Measurements from ENCODE around the gene SPHK1.
A peak's percentile ranks its signal among the peaks of the same experiment; 100 is the strongest.

The SPHK1 gene

DNA sequence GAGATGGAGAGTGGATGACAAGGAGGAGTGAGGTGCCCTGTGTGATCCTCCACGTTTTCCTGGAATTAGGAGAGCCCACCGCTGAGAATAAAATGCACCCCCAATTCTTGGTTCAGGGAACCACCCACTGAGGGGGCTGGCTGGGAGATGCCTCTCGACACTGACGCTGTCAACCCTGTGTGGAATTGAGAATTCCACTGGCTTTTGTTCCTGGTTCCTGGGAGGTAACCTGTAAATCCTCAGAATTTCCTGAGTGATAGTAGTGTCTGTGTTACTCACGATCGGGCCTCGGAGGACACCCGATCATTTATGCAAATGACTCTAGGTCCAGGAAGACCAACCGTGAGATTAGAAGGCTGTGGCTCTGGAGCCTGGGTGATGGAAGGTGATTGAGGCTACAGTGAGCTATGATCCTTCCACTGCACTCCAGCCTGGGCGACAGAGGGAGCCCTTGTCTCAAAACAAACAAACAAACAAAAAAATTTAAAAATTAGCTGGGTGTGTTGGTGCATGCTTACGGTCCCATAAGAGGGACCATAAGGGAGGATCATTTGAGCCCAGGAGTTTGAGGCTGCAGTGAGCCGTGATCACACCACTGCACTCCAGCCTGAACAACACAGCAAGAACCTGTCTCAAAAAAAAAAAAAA, 19.0 kb upstream of the SPHK1 start:
- DNase-seq, result no peak

DNA sequence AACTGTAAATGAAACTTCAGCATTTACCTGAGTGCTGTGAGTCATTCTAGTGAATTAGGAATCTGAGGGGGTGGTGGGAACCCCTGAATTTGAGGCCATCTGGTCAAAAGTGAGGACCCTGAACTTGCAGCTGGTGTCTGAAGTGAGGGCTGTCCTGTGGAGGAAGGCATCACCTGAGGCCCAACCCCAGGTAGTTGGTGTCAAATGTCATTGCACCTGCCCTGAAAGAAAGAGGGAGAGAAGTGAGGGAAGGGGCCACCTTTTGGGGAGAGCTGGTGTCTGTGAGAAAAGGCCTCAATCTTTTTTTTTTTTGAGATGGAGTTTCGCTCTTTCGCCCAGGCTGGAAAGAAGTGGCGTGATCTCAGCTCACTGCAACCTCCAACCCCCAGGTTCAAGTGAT, 18.2 kb upstream of the SPHK1 start:
- DNase-seq, result no peak

DNA sequence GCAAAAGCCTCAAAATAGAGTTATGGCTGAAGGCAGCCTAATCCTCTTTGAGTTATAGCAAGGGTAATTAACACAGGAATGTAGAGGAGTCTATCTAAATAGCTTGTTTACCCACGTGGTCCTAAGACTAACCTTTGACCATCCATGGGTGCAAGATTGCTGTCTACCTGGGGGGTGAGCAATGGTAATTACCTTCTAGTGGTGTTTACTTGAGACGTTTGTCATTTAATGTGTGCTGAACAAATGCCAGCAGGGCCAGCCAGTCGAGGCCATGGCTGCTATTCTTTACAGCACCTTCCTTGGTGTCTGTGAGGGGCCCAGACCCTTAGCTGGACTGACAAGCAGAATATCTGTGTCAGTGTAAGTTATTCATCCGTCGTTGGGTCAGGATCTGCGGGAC, 16.8 kb upstream of the SPHK1 start:
- no peak for DNase-seq

DNA sequence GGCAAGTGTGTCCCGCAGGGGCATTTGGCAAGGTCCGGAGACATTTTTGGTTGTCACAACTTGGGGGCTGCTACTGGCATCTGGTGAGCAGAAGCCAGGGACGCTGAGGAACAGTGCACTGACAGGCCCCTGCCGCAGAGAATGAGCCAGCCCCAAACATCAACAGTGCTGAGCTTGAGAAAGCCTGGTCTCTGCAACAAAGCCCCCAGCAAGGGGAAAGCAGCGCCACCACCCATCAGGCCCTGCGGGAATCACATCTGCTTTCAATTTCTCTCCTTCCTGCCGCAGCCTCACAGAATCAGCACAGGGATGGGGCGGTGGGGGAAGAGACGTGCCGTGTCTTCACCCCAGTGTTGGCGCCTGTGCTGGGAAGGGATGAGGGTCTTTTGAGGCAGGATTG, 15.9 kb upstream of the SPHK1 start:
- no peak for DNase-seq

GRCh38 chr17:76369379-76369778, 15.0 kb upstream of the SPHK1 start:
- DNase-seq, result no peak

DNA sequence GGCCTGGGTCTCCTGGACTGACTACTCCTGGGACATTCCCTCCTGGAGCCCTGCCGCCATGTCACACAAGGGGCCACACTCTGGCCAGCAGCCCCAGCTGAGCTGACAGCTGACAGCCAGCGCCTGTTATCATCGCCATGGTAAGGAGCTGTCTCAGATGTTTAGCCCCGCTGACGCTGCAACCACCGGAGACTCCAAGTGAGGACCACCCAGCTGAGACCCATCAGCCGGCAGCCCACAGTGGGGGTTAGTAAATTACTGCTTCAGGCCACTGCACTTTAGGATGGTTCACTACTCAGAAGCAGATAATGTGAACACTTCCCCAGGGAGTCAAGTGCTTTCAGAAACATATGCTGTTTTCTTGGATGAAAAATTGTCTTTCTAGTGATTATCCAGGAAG, 14.6 kb upstream of the SPHK1 start:
- no peak for DNase-seq

GRCh38 chr17:76370261-76370993, 14.0 kb upstream of the SPHK1 start:
- DNase-seq, result no peak

DNA sequence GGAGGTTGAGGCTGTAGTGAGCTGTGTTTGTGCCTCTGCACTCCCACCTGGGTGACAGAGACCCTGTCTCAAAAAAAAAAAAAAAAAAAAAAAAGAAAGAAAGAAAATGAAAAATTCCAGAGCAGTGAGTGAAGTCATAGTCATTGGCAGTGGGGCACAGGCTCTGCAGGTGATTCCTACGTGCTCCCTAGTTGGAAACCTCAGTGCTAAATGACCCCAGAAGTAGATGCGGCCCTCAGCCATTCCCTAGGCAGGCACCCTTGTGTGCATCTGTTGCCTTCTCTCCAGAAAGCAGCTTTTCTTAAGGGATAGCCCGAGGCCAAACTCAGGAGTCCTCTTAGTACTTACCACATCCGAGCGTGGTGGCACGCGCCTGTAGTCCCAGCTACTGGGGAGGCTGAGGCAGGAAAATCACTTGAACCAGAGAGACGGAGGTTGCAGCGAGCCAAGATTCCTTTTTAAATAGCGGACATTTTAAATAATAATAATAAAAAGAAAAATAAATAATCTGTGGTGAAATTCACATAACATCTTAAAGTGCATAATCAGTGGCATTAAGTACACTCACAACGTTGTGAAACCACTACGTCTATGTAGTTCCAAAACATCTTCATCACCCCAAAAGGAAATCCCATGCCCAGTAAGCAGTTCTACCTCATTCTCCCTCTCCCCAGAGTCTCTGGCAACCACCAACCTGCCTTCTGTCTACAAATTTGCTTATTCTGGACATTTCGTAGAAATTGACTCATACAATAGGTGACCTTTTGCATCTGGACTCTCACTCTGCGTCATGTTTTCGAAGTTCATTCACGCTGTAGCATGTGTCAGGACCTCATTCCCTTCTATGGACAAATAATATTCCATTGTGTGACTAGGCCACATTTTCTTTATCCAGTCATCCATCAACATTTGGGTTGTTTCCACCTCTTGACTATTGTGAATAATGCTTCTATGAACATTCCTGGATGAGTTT, 12.5 kb upstream of the SPHK1 start:
- DNase-seq, result no peak

DNA sequence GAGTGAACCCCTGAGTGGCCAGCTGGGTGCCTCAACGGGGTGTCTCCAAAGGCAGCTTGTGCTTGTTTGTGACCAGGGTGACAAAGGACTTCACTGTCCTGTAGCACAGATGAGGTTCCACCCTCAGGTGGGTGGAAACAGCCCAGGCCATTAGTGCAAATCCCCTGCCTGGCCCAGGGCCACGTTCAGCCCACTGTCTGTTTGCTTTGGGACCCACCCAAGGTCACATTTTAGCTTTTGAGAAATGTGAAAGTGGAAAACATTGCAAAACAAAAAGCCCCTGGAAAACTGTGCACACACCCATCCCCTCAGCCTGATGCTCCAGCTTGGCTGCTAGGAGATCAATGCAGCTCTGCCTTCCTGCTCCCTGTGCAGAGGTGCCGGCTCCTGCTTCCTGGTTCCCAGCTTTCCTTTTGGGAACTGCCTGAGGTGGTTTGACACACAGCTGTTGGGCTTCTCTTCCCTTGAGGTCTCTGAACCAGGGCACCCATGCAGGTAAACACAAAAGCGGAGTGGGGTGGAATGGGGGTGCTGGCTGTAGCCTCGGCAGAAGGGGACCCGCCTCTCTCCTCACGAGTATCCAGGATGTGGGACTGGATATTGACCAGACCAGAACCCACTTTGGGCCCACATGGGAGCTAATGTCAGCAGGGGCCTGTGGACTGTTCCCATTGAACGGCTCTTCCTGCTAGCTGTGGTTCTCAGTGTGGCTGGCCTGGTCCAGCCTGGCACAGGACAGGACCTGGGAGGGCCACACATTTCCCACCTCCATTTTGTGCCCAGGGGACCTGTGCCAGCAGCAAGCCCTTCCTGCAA, 7.9 kb upstream of the SPHK1 start:
- DNase-seq, result no peak

DNA sequence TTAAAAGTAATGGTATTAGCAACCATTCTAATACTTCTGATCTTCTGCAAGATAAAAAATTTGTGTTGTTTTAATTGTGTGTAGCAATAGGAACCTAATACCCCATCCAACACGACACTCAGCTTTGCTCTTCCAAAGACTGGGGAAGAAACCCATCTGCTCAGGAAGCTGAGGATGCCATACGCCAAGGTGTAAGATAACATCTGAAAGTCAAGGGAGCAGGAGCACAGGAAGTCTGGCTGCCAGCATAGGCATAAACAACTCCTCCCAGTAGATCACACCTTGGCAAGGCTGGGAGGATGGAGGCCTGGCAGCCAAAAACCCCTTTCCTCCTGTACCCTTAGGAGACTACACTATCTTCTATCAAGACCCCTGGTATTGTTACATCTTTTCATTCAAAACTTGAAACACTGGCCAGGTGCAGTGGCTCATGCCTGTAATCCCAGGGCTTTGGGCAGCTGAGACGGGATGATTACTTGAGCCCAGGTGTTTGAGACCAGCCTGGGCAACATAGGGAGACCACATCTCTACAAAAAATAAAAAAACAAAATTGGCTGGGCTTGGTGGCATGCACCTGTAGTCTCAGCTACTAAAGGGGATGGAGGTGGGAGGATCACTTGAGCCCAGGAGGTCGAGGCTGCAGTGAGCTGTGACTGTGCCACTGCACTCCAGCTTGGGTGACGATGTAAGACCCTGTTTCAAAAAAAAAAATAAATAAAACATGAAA, 5.7 kb upstream of the SPHK1 start:
- no peak for DNase-seq

- DNase-seq, result no peak
Measured at GRCh38 chr17:76379275-76379641, 5.2 kb upstream of the SPHK1 start.

DNA sequence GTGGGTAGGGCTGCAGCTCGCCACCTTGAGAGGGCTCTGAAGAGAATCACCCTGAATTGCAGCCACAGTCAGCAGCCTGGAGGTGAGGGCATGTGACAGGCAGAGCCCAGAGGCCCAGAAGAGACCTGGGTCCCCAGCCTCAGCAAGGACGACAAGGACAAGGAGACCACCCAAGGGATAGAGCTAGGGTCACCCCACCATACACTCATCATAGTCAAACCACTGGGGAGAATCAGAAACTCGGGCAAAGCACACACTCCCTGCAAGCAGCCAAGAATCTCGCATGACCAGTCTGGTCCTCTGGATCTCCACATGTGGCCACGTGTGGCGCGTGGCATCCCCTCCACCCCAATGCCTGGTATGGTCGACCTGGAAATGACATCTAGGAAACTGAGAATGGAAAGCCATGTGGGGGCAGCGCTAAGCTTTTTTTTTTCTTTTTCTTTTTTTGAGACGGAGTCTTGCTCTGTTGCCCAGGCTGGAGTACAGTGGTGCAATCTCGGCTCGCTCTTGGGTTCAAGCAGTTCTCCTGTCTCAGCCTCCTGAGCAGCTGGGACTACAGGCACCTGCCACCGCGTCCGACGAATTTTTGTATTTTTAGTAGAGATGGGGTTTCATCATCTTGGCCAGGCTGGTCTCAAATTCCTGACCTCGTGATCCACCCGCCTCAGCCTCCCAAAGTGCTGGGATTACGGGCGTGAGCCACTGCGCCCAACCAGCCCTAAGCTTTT, 4.6 kb upstream of the SPHK1 start:
- no peak for DNase-seq

DNA sequence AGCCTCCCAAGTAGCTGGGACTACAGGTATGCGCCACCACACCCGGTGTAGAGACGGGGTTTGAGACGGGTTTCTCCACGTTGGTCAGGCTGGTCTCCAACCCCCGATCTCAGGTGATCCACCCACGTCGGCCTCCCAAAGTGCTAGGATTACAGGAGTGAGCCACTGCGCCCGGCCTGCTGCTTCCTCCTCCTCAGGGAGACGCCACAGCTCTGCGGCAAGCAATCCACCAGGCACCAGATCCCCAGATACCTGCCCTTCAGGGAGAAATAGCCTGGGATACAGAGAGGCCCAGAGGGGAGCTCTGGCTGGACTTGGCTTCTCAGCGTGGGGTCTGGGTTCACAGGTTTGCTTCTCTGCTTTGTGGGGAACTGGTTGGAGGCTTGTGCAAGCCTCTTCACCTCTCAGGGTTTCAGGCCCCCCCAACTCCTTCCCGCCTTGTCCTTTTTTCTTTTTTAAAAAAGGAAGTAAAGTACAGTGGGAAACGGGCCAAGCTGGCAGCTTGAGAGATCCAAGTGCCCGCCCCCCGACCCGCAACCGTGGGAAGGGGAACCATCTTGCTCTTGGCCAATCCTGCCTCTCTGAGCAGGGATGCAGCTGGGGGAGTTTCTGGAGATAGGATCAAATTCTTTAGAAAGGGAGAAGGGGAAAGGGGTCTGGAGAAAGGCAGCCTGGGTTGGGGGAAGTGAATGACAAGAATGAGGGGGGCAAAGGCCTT, 2.6 kb upstream of the SPHK1 start:
- no peak for DNase-seq

- no peak for DNase-seq
Measured at GRCh38 chr17:76382351-76382802, 2.0 kb upstream of the SPHK1 start.

GRCh38 chr17:76382803-76383545, 1.4 kb upstream of the SPHK1 start:
- DNase-seq, result peak; percentile 63

GRCh38 chr17:76383546-76384221, 725 bp upstream of the SPHK1 start:
- DNase-seq, result peak; percentile 53

GRCh38 chr17:76384987-76385891, 830 bp downstream of the SPHK1 start:
- DNase-seq, result peak; percentile 27
